GM23338 (cell line): ENCODE data around the gene SFXN5.

Experiments used
- CREB1 ChIP-seq: fragments of 250-450 bp; sonication (Bioruptor Pico); IDR thresholded peaks from 2 replicates; pipeline ENCODE4 v1.5.0; 2020; ENCODE audit warnings: low read depth, mild to moderate bottlenecking, moderate library complexity
- EZH2 ChIP-seq: fragments of 200-600 bp; sonication (generic); IDR thresholded peaks from one replicate; pipeline ENCODE4 v1.8.0; 2017; ENCODE audit warnings: antibody characterized with exemption, mild to moderate bottlenecking, low read depth; ENCODE audit not compliant: unreplicated experiment
- POLR2AphosphoS5 ChIP-seq: IDR thresholded peaks from 2 replicates; pipeline ENCODE4 v1.6.1; 2016; ENCODE audit warnings: antibody characterized with exemption, low read depth
- TF ChIP-seq, protein P1 (sequence below), 2 experiments: fragments of 200-600 bp in 1 of 2; sonication (generic) in 1 of 2; conservative IDR thresholded peaks; 2 replicates each; pipeline versions ENCODE4 v1.5.1 to v1.6.1; 2016 to 2017; ENCODE audit warnings: antibody characterized with exemption in 2 of 2, low read depth in 2 of 2, mild to moderate bottlenecking in 2 of 2, moderate library complexity in 1 of 2
- TF ChIP-seq, protein P2 (sequence below): IDR thresholded peaks from one replicate; pipeline ENCODE4 v1.6.1; 2018; ENCODE audit warnings: antibody characterized with exemption; ENCODE audit not compliant: unreplicated experiment
- TF ChIP-seq, protein P3 (sequence below): IDR thresholded peaks from 2 replicates; pipeline ENCODE4 v1.6.1; 2016; ENCODE audit warnings: antibody characterized with exemption

DNA sequence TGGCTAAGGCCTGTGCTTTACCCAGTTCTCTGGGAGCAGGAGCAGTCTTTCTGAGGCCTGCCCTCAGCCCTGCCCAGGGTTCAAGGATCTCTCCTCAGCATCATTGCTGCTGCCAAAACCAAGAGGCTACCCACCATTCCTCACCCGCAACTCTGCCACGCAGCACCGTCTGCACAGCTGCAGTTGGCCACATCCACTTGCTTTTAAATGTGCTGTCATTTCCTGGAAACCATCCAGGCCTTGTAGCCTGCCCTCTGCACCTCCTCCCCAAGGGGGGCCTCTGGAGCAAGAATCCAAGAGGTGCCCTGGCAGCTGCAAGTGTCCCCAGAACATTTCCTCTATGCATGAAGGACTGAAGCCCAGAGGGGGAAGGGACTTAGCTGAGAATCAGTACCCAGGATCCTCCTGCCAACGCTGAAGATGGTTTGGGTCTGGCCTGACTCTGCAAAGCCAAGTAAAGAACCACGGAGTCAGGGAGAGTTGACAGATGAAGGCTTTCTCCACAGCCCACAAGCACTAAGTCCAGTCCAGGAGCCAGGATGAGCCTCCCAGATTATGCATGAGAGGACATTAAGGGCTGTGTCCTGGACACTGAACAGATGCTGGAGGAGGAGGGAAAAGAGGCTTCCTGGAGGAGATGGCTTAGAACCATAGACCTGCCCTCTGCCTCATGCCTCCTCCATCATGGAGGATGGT, 139.3 kb downstream of the SFXN5 start:
- TF ChIP-seq EZH2 (no peak), POLR2AphosphoS5 (no peak), CREB1 (CRISPR knock-in tag) (no peak)
- TF ChIP-seq, protein P1, sequence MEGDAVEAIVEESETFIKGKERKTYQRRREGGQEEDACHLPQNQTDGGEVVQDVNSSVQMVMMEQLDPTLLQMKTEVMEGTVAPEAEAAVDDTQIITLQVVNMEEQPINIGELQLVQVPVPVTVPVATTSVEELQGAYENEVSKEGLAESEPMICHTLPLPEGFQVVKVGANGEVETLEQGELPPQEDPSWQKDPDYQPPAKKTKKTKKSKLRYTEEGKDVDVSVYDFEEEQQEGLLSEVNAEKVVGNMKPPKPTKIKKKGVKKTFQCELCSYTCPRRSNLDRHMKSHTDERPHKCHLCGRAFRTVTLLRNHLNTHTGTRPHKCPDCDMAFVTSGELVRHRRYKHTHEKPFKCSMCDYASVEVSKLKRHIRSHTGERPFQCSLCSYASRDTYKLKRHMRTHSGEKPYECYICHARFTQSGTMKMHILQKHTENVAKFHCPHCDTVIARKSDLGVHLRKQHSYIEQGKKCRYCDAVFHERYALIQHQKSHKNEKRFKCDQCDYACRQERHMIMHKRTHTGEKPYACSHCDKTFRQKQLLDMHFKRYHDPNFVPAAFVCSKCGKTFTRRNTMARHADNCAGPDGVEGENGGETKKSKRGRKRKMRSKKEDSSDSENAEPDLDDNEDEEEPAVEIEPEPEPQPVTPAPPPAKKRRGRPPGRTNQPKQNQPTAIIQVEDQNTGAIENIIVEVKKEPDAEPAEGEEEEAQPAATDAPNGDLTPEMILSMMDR (conservative IDR thresholded peaks at IDR 0.05; ENCODE audit: low read depth in 2 of 2) = no peak
- TF ChIP-seq, protein P2, sequence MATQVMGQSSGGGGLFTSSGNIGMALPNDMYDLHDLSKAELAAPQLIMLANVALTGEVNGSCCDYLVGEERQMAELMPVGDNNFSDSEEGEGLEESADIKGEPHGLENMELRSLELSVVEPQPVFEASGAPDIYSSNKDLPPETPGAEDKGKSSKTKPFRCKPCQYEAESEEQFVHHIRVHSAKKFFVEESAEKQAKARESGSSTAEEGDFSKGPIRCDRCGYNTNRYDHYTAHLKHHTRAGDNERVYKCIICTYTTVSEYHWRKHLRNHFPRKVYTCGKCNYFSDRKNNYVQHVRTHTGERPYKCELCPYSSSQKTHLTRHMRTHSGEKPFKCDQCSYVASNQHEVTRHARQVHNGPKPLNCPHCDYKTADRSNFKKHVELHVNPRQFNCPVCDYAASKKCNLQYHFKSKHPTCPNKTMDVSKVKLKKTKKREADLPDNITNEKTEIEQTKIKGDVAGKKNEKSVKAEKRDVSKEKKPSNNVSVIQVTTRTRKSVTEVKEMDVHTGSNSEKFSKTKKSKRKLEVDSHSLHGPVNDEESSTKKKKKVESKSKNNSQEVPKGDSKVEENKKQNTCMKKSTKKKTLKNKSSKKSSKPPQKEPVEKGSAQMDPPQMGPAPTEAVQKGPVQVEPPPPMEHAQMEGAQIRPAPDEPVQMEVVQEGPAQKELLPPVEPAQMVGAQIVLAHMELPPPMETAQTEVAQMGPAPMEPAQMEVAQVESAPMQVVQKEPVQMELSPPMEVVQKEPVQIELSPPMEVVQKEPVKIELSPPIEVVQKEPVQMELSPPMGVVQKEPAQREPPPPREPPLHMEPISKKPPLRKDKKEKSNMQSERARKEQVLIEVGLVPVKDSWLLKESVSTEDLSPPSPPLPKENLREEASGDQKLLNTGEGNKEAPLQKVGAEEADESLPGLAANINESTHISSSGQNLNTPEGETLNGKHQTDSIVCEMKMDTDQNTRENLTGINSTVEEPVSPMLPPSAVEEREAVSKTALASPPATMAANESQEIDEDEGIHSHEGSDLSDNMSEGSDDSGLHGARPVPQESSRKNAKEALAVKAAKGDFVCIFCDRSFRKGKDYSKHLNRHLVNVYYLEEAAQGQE = no peak
- TF ChIP-seq, protein P3, sequence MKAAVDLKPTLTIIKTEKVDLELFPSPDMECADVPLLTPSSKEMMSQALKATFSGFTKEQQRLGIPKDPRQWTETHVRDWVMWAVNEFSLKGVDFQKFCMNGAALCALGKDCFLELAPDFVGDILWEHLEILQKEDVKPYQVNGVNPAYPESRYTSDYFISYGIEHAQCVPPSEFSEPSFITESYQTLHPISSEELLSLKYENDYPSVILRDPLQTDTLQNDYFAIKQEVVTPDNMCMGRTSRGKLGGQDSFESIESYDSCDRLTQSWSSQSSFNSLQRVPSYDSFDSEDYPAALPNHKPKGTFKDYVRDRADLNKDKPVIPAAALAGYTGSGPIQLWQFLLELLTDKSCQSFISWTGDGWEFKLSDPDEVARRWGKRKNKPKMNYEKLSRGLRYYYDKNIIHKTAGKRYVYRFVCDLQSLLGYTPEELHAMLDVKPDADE = no peak
